Neural cell (in vitro differentiated cells): Measurements from ENCODE around the gene TBPL1. TPM values are rescaled to one million over a fixed set of nuclear protein-coding genes. Genes with fewer than 3 reads are reported as not detected.

Source experiments
- H2AFZ ChIP-seq: fragments of 200-600, 300-800 bp; sonication (generic), shearing (Covaris generic); 2 replicates; pipeline ENCODE4 v1.6.0; 2014; ENCODE audit warnings: low read depth, mild to moderate bottlenecking, antibody characterized with exemption, low read length, moderate library complexity
- H3F3A ChIP-seq: fragments of 200-600 bp; shearing (Covaris generic); 2 replicates; pipeline ENCODE4 v1.6.1; 2016; ENCODE audit warnings: mild to moderate bottlenecking, moderate library complexity, mixed read lengths, antibody characterized with exemption, low read length; ENCODE audit not compliant: insufficient read depth, poor library complexity, severe bottlenecking
- H3K27ac ChIP-seq: fragments of 200-600, 300-800 bp; sonication (generic), shearing (Covaris generic); 2 replicates; pipeline ENCODE4 v1.5.1; 2014; ENCODE audit warnings: mild to moderate bottlenecking, low read length, moderate library complexity
- H3K27me3 ChIP-seq: fragments of 300-800, 200-600 bp; sonication (generic), shearing (Covaris generic); 2 replicates; pipeline ENCODE4 v1.6.0; 2014; ENCODE audit warnings: mild to moderate bottlenecking, low read depth, low read length, moderate library complexity; ENCODE audit not compliant: insufficient read depth
- H3K36me3 ChIP-seq: fragments of 300-800, 200-600 bp; sonication (generic), shearing (Covaris generic); 2 replicates; pipeline ENCODE4 v1.5.1; 2014; ENCODE audit warnings: mild to moderate bottlenecking, antibody characterized with exemption, low read length, moderate library complexity; ENCODE audit not compliant: insufficient read depth
- H3K4me2 ChIP-seq: fragments of 300-800, 200-600 bp; sonication (generic), shearing (Covaris generic); 2 replicates; pipeline ENCODE4 v1.6.0; 2014; ENCODE audit warnings: mild to moderate bottlenecking, low read length
- H3K4me3 ChIP-seq: fragments of 300-800, 200-600 bp; sonication (generic), shearing (Covaris generic); 2 replicates; pipeline ENCODE4 v1.5.1; 2014; ENCODE audit warnings: mild to moderate bottlenecking, low read length, moderate library complexity
- H3K79me2 ChIP-seq: fragments of 200-600 bp; shearing (Covaris generic); replicated peaks from 2 replicates; pipeline ENCODE4 v1.6.0; 2014; ENCODE audit warnings: mild to moderate bottlenecking, low read length, moderate library complexity; ENCODE audit not compliant: insufficient read depth
- H3K9ac ChIP-seq: fragments of 300-800, 200-600 bp; sonication (generic), shearing (Covaris generic); 2 replicates; pipeline ENCODE4 v1.6.1; 2016; ENCODE audit warnings: mild to moderate bottlenecking, low read length, mixed read lengths
- H3K9me2 ChIP-seq: fragments of 200-600 bp; shearing (Covaris generic); 2 replicates; pipeline ENCODE4 v1.6.1; 2016; ENCODE audit warnings: mild to moderate bottlenecking, low read length, mixed read lengths; ENCODE audit not compliant: insufficient read depth
- H3K9me3 ChIP-seq: fragments of 200-600, 300-800 bp; sonication (generic), shearing (Covaris generic); 2 replicates; pipeline ENCODE4 v1.6.1; 2016; ENCODE audit warnings: mild to moderate bottlenecking, mixed run types, low read length, moderate library complexity, mixed read lengths
- H4K20me1 ChIP-seq: fragments of 200-600 bp; shearing (Covaris generic); 2 replicates; pipeline ENCODE4 v1.6.1; 2016; ENCODE audit warnings: mild to moderate bottlenecking, mixed run types; ENCODE audit not compliant: insufficient read depth
- CTCF ChIP-seq: fragments of 450-650 bp; IDR thresholded peaks from 2 replicates; pipeline ENCODE4 v1.5.1; 2014; ENCODE audit warnings: antibody characterized with exemption, mild to moderate bottlenecking, moderate library complexity; ENCODE audit not compliant: poor library complexity, severe bottlenecking
- EP300 ChIP-seq: fragments of 450-650 bp; conservative IDR thresholded peaks from 2 replicates; pipeline ENCODE4 v1.6.1; 2014; ENCODE audit warnings: antibody characterized with exemption, mild to moderate bottlenecking, moderate library complexity; ENCODE audit not compliant: poor library complexity, severe bottlenecking
- EZH2 ChIP-seq: fragments of 200-600, 300-800 bp; shearing (Covaris generic), sonication (generic); IDR thresholded peaks from 2 replicates; pipeline ENCODE4 v1.6.1; 2014; ENCODE audit warnings: antibody characterized with exemption, low read length, borderline replicate concordance, mild to moderate bottlenecking; ENCODE audit not compliant: insufficient read depth, poor library complexity, severe bottlenecking
- MXI1 ChIP-seq: fragments of 450-650 bp; conservative IDR thresholded peaks from 2 replicates; pipeline ENCODE4 v1.6.1; 2014; ENCODE audit warnings: antibody characterized with exemption, mild to moderate bottlenecking; ENCODE audit not compliant: poor library complexity, severe bottlenecking
- POLR2AphosphoS5 ChIP-seq: IDR thresholded peaks from 2 replicates; pipeline ENCODE4 v1.6.1; 2012
- RAD21 ChIP-seq: fragments of 450-650 bp; conservative IDR thresholded peaks from 2 replicates; pipeline ENCODE4 v1.6.1; 2014; ENCODE audit warnings: antibody characterized with exemption, mild to moderate bottlenecking, moderate library complexity
- SMC3 ChIP-seq: fragments of 450-650 bp; conservative IDR thresholded peaks from 2 replicates; pipeline ENCODE4 v1.6.1; 2014; ENCODE audit warnings: antibody characterized with exemption, mild to moderate bottlenecking, moderate library complexity; ENCODE audit not compliant: poor library complexity
- TAF1 ChIP-seq: IDR thresholded peaks from 2 replicates; pipeline ENCODE4 v1.6.1; 2012; ENCODE audit warnings: low read depth
- polyA plus RNA-seq: library from polyadenylated mRNA; depleted of rRNA; stranded (reverse); fragments of >200 nt; gene quantifications from 2 replicates; pipeline ENCODE4 v1.2.3, GENCODE V29; 2014
- TF ChIP-seq, protein P1 (sequence below): IDR thresholded peaks from 2 replicates; pipeline ENCODE4 v1.6.1; 2012; ENCODE audit warnings: borderline replicate concordance

TBPL1 gene
- polyA plus RNA-seq, 1 donor from 2014 or later, result 110 TPM

DNA sequence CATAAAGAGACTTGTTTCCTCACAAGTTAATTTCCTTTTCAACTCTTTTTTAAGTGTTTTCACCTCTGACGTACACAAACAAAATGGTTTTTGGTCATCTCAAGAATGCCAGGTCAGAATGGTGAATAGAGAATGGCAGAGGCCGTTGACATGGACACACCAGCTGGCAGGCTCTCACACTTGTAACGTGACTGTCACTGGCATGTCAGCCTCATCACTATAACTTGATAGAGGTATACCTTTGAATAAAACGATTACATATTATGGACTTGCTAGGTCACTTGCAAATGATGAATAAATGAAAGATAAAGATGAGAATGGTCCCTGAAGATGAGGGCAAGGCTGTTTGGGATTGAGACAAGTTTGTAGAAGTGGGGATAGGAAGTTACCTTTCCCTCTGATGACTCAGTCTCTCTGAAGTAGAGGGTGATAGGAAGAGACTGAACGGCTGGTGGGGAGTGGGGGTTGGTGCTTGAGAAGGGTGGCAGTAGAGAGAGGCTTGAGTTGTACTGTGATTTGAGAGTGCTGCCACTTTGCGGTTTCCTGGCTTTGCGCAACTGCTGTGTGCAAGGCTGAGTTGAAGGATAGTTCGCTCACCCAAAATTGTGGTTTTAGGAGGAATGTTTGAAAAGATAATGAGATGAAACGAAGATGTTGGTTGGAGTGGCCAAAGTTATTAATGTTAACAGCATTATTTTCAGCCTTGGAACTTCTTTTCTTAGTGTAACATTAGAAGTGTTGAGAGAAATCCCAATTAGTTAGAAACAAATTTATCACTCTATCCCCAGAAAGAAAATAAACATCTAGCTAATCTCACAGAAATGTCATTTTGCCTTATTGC lies 30.3 kb downstream of the TBPL1 start:
- Histone ChIP-seq H3K9ac (no peak overlapping the region), H3K9me3 (no peaks in the 10 kb centered on the region), H3K36me3 (peaks cover 9% of the 10 kb centered on the region), H3K4me3 (no peak overlapping the region), H3K27ac (no peak overlapping the region), H3K9me2 (no peaks in the 10 kb centered on the region), H3K4me2 (no peak overlapping the region), H3F3A (no peaks in the 10 kb centered on the region), H3K27me3 (no peaks in the 10 kb centered on the region), H4K20me1 (no peaks in the 10 kb centered on the region), H3K79me2 (peaks cover 18% of the 10 kb centered on the region), H2AFZ (no peak overlapping the region)
- TF ChIP-seq POLR2AphosphoS5 (no peak), EZH2 (no peak), EP300 (no peak), RAD21 (no peak), SMC3 (no peak), CTCF (no peak), MXI1 (no peak), TAF1 (no peak)
- TF ChIP-seq, protein P1, sequence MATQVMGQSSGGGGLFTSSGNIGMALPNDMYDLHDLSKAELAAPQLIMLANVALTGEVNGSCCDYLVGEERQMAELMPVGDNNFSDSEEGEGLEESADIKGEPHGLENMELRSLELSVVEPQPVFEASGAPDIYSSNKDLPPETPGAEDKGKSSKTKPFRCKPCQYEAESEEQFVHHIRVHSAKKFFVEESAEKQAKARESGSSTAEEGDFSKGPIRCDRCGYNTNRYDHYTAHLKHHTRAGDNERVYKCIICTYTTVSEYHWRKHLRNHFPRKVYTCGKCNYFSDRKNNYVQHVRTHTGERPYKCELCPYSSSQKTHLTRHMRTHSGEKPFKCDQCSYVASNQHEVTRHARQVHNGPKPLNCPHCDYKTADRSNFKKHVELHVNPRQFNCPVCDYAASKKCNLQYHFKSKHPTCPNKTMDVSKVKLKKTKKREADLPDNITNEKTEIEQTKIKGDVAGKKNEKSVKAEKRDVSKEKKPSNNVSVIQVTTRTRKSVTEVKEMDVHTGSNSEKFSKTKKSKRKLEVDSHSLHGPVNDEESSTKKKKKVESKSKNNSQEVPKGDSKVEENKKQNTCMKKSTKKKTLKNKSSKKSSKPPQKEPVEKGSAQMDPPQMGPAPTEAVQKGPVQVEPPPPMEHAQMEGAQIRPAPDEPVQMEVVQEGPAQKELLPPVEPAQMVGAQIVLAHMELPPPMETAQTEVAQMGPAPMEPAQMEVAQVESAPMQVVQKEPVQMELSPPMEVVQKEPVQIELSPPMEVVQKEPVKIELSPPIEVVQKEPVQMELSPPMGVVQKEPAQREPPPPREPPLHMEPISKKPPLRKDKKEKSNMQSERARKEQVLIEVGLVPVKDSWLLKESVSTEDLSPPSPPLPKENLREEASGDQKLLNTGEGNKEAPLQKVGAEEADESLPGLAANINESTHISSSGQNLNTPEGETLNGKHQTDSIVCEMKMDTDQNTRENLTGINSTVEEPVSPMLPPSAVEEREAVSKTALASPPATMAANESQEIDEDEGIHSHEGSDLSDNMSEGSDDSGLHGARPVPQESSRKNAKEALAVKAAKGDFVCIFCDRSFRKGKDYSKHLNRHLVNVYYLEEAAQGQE, result no peak

DNA sequence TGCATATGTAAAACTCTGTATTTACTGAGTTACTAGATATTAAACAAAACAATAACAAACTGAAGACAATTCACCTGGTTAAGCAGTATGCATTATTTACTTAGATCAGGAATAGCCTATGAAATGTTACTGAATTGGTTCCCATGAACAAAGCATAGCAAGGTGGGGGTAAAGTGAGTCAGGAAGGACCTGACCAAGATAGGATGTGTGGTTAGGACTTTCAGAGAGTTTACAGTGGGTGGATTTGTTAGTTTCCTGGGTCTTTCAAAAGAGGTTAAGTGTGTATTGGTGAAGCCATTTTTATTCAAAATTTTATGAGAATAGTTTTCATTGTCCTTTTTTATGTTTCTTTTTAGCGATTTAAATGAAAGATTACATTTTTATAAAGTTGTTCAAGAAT lies 32.9 kb downstream of the TBPL1 start:
- no peak overlapping the region for H3K27ac ChIP-seq
- H4K20me1 ChIP-seq, result no peaks in the 10 kb centered on the region
- no peak overlapping the region for H3K4me3 ChIP-seq
- H3K4me2 ChIP-seq, result no peak overlapping the region
- H3F3A ChIP-seq, result no peaks in the 10 kb centered on the region
- TF ChIP-seq POLR2AphosphoS5 (no peak), SMC3 (no peak), RAD21 (no peak), CTCF (no peak), EZH2 (no peak), TAF1 (no peak), EP300 (no peak), MXI1 (no peak)
- TF ChIP-seq, protein P1, result no peak
- peaks cover 6% of the 10 kb centered on the region for H3K79me2 ChIP-seq
- H3K27me3 ChIP-seq, result no peaks in the 10 kb centered on the region
- no peak overlapping the region for H3K9ac ChIP-seq
- H3K36me3 ChIP-seq, result peaks cover 13% of the 10 kb centered on the region
- no peaks in the 10 kb centered on the region for H3K9me3 ChIP-seq
- H3K9me2 ChIP-seq, result no peaks in the 10 kb centered on the region
- H2AFZ ChIP-seq, result no peak overlapping the region
